ENCODE results near the gene PDE3B.
"Not testable (repeated sequence)": the region's sequence is repeated elsewhere in the genome, so short reads cannot be mapped to it uniquely, and the experiment has no call there.

PDE3B gene

DNA sequence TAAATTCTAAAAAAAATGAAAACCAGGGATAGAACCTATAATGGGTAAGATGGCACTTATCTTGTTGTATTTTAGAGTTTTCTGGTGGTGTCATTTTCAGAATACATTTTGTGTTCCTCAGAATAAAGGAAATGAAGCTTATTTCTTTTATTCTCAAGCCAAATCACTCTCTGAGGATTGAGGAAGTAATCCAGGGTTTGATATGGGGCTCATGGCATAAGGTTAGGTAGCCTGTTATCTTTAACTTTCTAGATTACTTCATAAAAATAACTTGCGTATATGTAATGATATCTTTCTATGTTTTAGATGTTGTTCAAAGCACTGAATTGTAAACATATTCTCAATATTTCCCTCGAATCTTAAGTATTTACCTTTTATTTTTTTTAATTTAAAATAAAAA is 33.5 kb downstream of the PDE3B start:
- H3K27me3 ChIP-seq (ENCODE audit: insufficient read depth, low read length) = peaks cover 3% of the 10 kb centered on the region
- H3K36me3 ChIP-seq (ENCODE audit: control insufficient read depth in 1 of 2, insufficient read depth in 2 of 2, low read length in 2 of 2) = no peaks in the 10 kb centered on the region
- H2BK5ac ChIP-seq (ENCODE audit: low read depth, low read length, poor library complexity) = no peak overlapping the region
- H2BK12ac ChIP-seq (ENCODE audit: low read length) = no peak overlapping the region
- H2AFZ ChIP-seq (ENCODE audit: insufficient read depth, low read length, poor library complexity) = no peak overlapping the region
- H3K79me2 ChIP-seq (ENCODE audit: control insufficient read depth, insufficient read depth, low read length, poor library complexity) = no peaks in the 10 kb centered on the region
- H3K14ac ChIP-seq (ENCODE audit: low read length) = no peak overlapping the region
- H3K27ac ChIP-seq (ENCODE audit: low read depth, low read length) = no peak overlapping the region
- H3K23ac ChIP-seq (ENCODE audit: low read length) = no peak overlapping the region
- H4K91ac ChIP-seq (ENCODE audit: low read depth, low read length) = no peak overlapping the region
- no peak overlapping the region for H3K4me3 ChIP-seq (ENCODE audit: low read depth, low read length)
- no peak overlapping the region for H4K12ac ChIP-seq (ENCODE audit: low read depth, low read length)
- no peak overlapping the region for H3K9ac ChIP-seq (ENCODE audit: low read length)
- no peak overlapping the region for H2BK120ac ChIP-seq (ENCODE audit: insufficient read depth, low read length, poor library complexity)
- DNase-seq = no peak
- no peaks in the 10 kb centered on the region for H3K4me1 ChIP-seq (ENCODE audit: control insufficient read depth in 1 of 2, insufficient read depth in 2 of 2, low read length in 2 of 2)
- no peaks in the 10 kb centered on the region for H3K9me3 ChIP-seq (ENCODE audit: insufficient read depth, low read depth, low read length)
- no peak overlapping the region for H3K4me2 ChIP-seq (ENCODE audit: low read length)
- no peak overlapping the region for H3K4ac ChIP-seq (ENCODE audit: low read depth, low read length)
- H3K79me1 ChIP-seq (ENCODE audit: low read length) = no peaks in the 10 kb centered on the region
- H4K8ac ChIP-seq (ENCODE audit: low read depth, low read length) = no peak overlapping the region
- no peak overlapping the region for H2AK5ac ChIP-seq (ENCODE audit: low read length)
- WGBS (ENCODE audit: extremely low coverage, insufficient coverage, insufficient read length) = no CpG with 5 or more reads among the region's 2 CpGs
- no peak overlapping the region for H3K18ac ChIP-seq (ENCODE audit: low read length)

DNA sequence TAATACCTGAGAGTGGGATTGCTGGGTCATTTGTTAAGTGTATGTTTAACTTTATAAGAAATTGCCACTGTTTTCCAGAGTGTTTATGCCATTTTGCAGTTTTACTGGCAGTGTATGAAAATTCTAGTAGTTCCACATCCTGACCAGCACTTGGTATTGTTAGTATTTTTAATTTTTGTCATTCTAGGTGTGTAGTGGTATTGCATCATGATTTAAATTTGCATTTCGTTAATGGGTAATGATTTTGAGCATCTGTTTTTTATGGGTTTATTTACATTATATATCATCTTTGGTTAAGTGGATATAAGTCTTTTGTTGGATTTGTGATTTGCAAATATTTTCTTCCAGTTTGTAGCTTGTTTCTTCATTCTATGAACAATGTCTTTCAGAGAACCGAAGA is 34.7 kb downstream of the PDE3B start:
- H3K4me1 ChIP-seq (ENCODE audit: control insufficient read depth in 1 of 2, insufficient read depth in 2 of 2, low read length in 2 of 2) = no peaks in the 10 kb centered on the region
- H2BK5ac ChIP-seq (ENCODE audit: low read depth, low read length, poor library complexity) = no peak overlapping the region
- H2BK12ac ChIP-seq (ENCODE audit: low read length) = no peak overlapping the region
- H3K27ac ChIP-seq (ENCODE audit: low read depth, low read length) = no peak overlapping the region
- no peak for DNase-seq
- H3K18ac ChIP-seq (ENCODE audit: low read length) = no peak overlapping the region
- H3K79me2 ChIP-seq (ENCODE audit: control insufficient read depth, insufficient read depth, low read length, poor library complexity) = no peaks in the 10 kb centered on the region
- no peak overlapping the region for H3K4ac ChIP-seq (ENCODE audit: low read depth, low read length)
- no peak overlapping the region for H3K4me3 ChIP-seq (ENCODE audit: low read depth, low read length)
- H2AFZ ChIP-seq (ENCODE audit: insufficient read depth, low read length, poor library complexity) = no peak overlapping the region
- H3K14ac ChIP-seq (ENCODE audit: low read length) = no peak overlapping the region
- H3K23ac ChIP-seq (ENCODE audit: low read length) = no peak overlapping the region
- no peaks in the 10 kb centered on the region for H3K36me3 ChIP-seq (ENCODE audit: control insufficient read depth in 1 of 2, insufficient read depth in 2 of 2, low read length in 2 of 2)
- WGBS (ENCODE audit: extremely low coverage, insufficient coverage, insufficient read length) = no CpG with 5 or more reads among the region's 2 CpGs
- H2BK120ac ChIP-seq (ENCODE audit: insufficient read depth, low read length, poor library complexity) = no peak overlapping the region
- no peak overlapping the region for H4K8ac ChIP-seq (ENCODE audit: low read depth, low read length)
- no peak overlapping the region for H4K91ac ChIP-seq (ENCODE audit: low read depth, low read length)
- H2AK5ac ChIP-seq (ENCODE audit: low read length) = no peak overlapping the region
- no peaks in the 10 kb centered on the region for H3K9me3 ChIP-seq (ENCODE audit: insufficient read depth, low read depth, low read length)
- H3K9ac ChIP-seq (ENCODE audit: low read length) = no peak overlapping the region
- no peak overlapping the region for H3K4me2 ChIP-seq (ENCODE audit: low read length)
- peaks cover 3% of the 10 kb centered on the region for H3K27me3 ChIP-seq (ENCODE audit: insufficient read depth, low read length)
- no peaks in the 10 kb centered on the region for H3K79me1 ChIP-seq (ENCODE audit: low read length)
- H4K12ac ChIP-seq (ENCODE audit: low read depth, low read length) = no peak overlapping the region

DNA sequence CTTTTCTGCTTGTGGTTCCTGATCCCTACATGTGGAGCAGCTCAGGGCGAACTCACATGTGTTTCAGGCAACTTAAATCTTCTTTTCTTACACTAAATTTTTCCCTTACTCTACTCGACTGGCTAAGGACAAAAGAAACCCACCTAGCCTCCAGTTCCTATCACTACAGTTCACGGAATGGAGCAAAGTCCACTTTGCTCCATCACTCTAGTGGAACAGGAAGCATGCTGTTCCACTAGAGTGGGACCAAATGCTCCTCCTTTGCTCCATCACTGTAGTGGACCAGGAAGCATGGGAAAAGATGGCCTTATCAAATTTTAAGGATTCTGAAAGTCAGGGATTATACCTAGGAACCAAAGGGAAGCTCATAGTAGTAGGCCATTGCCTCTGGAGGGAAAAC is 36.1 kb downstream of the PDE3B start:
- Histone ChIP-seq H3K79me1 (ENCODE audit: low read length) (no peaks in the 10 kb centered on the region), H3K4me1 (ENCODE audit: control insufficient read depth in 1 of 2, insufficient read depth in 2 of 2, low read length in 2 of 2) (no peaks in the 10 kb centered on the region), H3K14ac (ENCODE audit: low read length) (no peak overlapping the region), H2BK120ac (ENCODE audit: insufficient read depth, low read length, poor library complexity) (no peak overlapping the region), H3K18ac (ENCODE audit: low read length) (no peak overlapping the region), H3K23ac (ENCODE audit: low read length) (no peak overlapping the region), H3K27ac (ENCODE audit: low read depth, low read length) (no peak overlapping the region), H3K36me3 (ENCODE audit: control insufficient read depth in 1 of 2, insufficient read depth in 2 of 2, low read length in 2 of 2) (no peaks in the 10 kb centered on the region), H3K9ac (ENCODE audit: low read length) (no peak overlapping the region), H3K27me3 (ENCODE audit: insufficient read depth, low read length) (peaks cover 3% of the 10 kb centered on the region), H4K8ac (ENCODE audit: low read depth, low read length) (no peak overlapping the region), H3K4ac (ENCODE audit: low read depth, low read length) (no peak overlapping the region), H3K4me2 (ENCODE audit: low read length) (no peak overlapping the region), H2BK5ac (ENCODE audit: low read depth, low read length, poor library complexity) (no peak overlapping the region), H3K9me3 (ENCODE audit: insufficient read depth, low read depth, low read length) (no peaks in the 10 kb centered on the region), H3K4me3 (ENCODE audit: low read depth, low read length) (no peak overlapping the region), H2AFZ (ENCODE audit: insufficient read depth, low read length, poor library complexity) (no peak overlapping the region), H4K12ac (ENCODE audit: low read depth, low read length) (no peak overlapping the region), H2BK12ac (ENCODE audit: low read length) (no peak overlapping the region), H3K79me2 (ENCODE audit: control insufficient read depth, insufficient read depth, low read length, poor library complexity) (no peaks in the 10 kb centered on the region), H2AK5ac (ENCODE audit: low read length) (no peak overlapping the region), H4K91ac (ENCODE audit: low read depth, low read length) (no peak overlapping the region)
- no CpG with 5 or more reads among the region's 3 CpGs for WGBS (ENCODE audit: extremely low coverage, insufficient coverage, insufficient read length)
- DNase-seq = no peak

DNA sequence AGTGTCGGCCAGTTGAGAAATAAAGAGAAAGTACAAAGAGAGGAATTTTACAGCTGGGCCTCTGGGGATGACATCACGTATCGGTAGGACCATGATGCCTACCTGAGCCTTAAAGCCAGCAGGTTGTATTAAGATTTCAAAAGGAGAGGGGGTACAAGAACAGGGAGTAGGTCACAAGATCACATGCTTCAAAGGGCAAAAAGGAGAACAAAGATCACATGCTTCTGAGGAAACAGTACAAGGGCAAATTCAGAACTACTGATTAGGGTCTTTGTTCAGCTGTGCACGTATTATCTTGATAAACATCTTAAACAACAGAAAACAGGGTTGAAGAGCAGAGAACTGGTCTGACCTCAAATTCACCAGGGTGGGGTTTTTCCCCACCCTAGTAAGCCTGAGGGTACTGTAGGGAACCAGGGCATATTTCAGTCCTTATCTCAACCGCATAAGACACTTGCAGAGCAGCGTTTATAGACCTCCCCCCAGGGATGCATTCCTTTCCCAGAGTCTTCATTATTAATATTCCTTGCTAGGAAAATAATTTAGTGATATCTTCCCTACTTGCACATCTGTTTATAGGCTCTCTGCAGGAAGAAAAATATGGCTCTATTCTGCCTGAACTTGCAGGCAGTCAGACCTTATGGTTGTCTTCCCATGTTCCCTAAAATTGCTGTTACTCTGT is 40.8 kb downstream of the PDE3B start:
- not testable (repeated sequence) for H2AK5ac ChIP-seq (ENCODE audit: low read length); H2BK5ac ChIP-seq (ENCODE audit: low read depth, low read length, poor library complexity); H3K23ac ChIP-seq (ENCODE audit: low read length); H2BK12ac ChIP-seq (ENCODE audit: low read length); H3K4me2 ChIP-seq (ENCODE audit: low read length); H3K4me1 ChIP-seq (ENCODE audit: control insufficient read depth in 1 of 2, insufficient read depth in 2 of 2, low read length in 2 of 2); H3K79me1 ChIP-seq (ENCODE audit: low read length); H4K12ac ChIP-seq (ENCODE audit: low read depth, low read length); H3K27ac ChIP-seq (ENCODE audit: low read depth, low read length); H3K27me3 ChIP-seq (ENCODE audit: insufficient read depth, low read length); H3K79me2 ChIP-seq (ENCODE audit: control insufficient read depth, insufficient read depth, low read length, poor library complexity); H3K4ac ChIP-seq (ENCODE audit: low read depth, low read length); H3K14ac ChIP-seq (ENCODE audit: low read length); H4K8ac ChIP-seq (ENCODE audit: low read depth, low read length); H3K9me3 ChIP-seq (ENCODE audit: insufficient read depth, low read depth, low read length); H3K4me3 ChIP-seq (ENCODE audit: low read depth, low read length); H4K91ac ChIP-seq (ENCODE audit: low read depth, low read length); H3K36me3 ChIP-seq (ENCODE audit: control insufficient read depth in 1 of 2, insufficient read depth in 2 of 2, low read length in 2 of 2); H2BK120ac ChIP-seq (ENCODE audit: insufficient read depth, low read length, poor library complexity); H2AFZ ChIP-seq (ENCODE audit: insufficient read depth, low read length, poor library complexity); H3K9ac ChIP-seq (ENCODE audit: low read length); H3K18ac ChIP-seq (ENCODE audit: low read length)
- WGBS (ENCODE audit: extremely low coverage, insufficient coverage, insufficient read length) = no CpG with 5 or more reads among the region's 6 CpGs
- peak; percentile 11 to 33 for DNase-seq

All from trophoblast cell (in vitro differentiated cells and primary cell).